ENCODE measurements around the gene RFX7. TPM values are rescaled to one million over a fixed set of nuclear protein-coding genes. Genes with fewer than 3 reads are reported as not detected.

Gene RFX7
- total and polyA plus RNA-seq, 2 of the 4 experiments (the other 2 are of a cell fraction) = 4.1 to 10.6 TPM

GRCh38 chr15:56222302-56222701, 21.4 kb downstream of the RFX7 start:
- H3K4ac ChIP-seq (ENCODE audit: low read depth, low read length) = no peak overlapping the region
- no peak overlapping the region for H3K27ac ChIP-seq (ENCODE audit: insufficient read depth, low read length)
- intact Hi-C loops (cut with micrococcal nuclease) (no loop called here), in situ Hi-C loops (cut with MboI; ENCODE audit: low sequenced_read_pairs) (no loop called here), dilution Hi-C loops (cut with HindIII; ENCODE audit: low sequenced_read_pairs, unreplicated experiment) (no loop called here)
- no TSS peak for BruUV-seq (replicated peaks)
- H4K20me1 ChIP-seq (ENCODE audit: insufficient read depth, low read length) = peaks cover 4% of the 10 kb centered on the region; the same call in 1 of the 2 replicates
- peaks cover 5% of the 10 kb centered on the region for H3K9me3 ChIP-seq (ENCODE audit: control insufficient read depth, insufficient read depth, low read length)
- H2AFZ ChIP-seq (replicated peaks; ENCODE audit: low read length, poor library complexity) = no peak overlapping the region
- no peak for TF ChIP-seq CTCF (conservative IDR thresholded peaks at IDR 0.05; ENCODE audit: low read depth, low read length)
- TF ChIP-seq RFX5 (IDR thresholded peaks at IDR 0.05; ENCODE audit: low read depth, low read length) = no peak
- no peak for TF ChIP-seq NFE2L2 (IDR thresholded peaks at IDR 0.05; ENCODE audit: low read depth, low read length)
- TF ChIP-seq FOS (IDR thresholded peaks at IDR 0.05; ENCODE audit: low read depth, low read length) = no peak
- no peak for TF ChIP-seq MXI1 (IDR thresholded peaks at IDR 0.05; ENCODE audit: borderline replicate concordance, low read depth, low read length)
- no peak for TF ChIP-seq RAD21 (IDR thresholded peaks at IDR 0.05; ENCODE audit: low read length)
- TF ChIP-seq CEBPB (IDR thresholded peaks at IDR 0.05; ENCODE audit: low read depth, low read length) = no peak
- TF ChIP-seq BHLHE40 (IDR thresholded peaks at IDR 0.05; ENCODE audit: low read depth, low read length) = no peak
- no peak for TF ChIP-seq RCOR1 (IDR thresholded peaks at IDR 0.05; ENCODE audit: insufficient replicate concordance, low read length)
- TF ChIP-seq USF2 (IDR thresholded peaks at IDR 0.05; ENCODE audit: low read depth, low read length) = no peak
- TF ChIP-seq CHD1 (IDR thresholded peaks at IDR 0.05; ENCODE audit: low read depth, low read length) = no peak
- no peak for TF ChIP-seq POLR2A (IDR thresholded peaks at IDR 0.05; ENCODE audit: low read depth, low read length)
- no peak for TF ChIP-seq MAFK (IDR thresholded peaks at IDR 0.05; ENCODE audit: low read depth, low read length)
- no peak overlapping the region for H2BK5ac ChIP-seq (ENCODE audit: low read depth, low read length, poor library complexity, severe bottlenecking)
- no peak overlapping the region for H2BK20ac ChIP-seq (ENCODE audit: low read depth, low read length)
- no peak overlapping the region for H2AK5ac ChIP-seq (ENCODE audit: low read depth, low read length)
- H3K4me2 ChIP-seq (ENCODE audit: low read depth, low read length) = no peak overlapping the region
- no peak overlapping the region for H3K9ac ChIP-seq (ENCODE audit: low read depth, low read length)
- H3K4me1 ChIP-seq (ENCODE audit: control insufficient read depth, insufficient read depth, low read length) = no peaks in the 10 kb centered on the region
- no peak overlapping the region for H3K18ac ChIP-seq (ENCODE audit: low read depth, low read length)
- CTCF ChIA-PET = interaction anchor here (0.5 kb wide), 1 partner anchor 1984 kb away, joined by 3 read pairs; no protein-coding TSS in a partner anchor
- H4K8ac ChIP-seq (ENCODE audit: low read depth in 2 of 2, low read length in 2 of 2) = no peak overlapping the region
- no peak overlapping the region for H2BK15ac ChIP-seq (ENCODE audit: low read depth, low read length)
- H3K23ac ChIP-seq (ENCODE audit: low read depth, low read length) = no peak overlapping the region
- H2AK9ac ChIP-seq (replicated peaks; ENCODE audit: low read depth, low read length, poor library complexity) = no peak overlapping the region
- no peak overlapping the region for H3K56ac ChIP-seq (ENCODE audit: extremely low read depth, insufficient read depth, low read length)
- H4K5ac ChIP-seq (ENCODE audit: low read depth, low read length) = no peak overlapping the region
- no peaks in the 10 kb centered on the region for H3K27me3 ChIP-seq (ENCODE audit: control insufficient read depth, insufficient read depth, low read length)
- H3K79me1 ChIP-seq (ENCODE audit: low read depth in 1 of 2, low read length in 2 of 2) = peaks cover 23 to 26% of the 10 kb centered on the region in 2 experiments
- H3K4me3 ChIP-seq (ENCODE audit: insufficient read depth, low read depth, low read length) = no peak overlapping the region
- H2BK120ac ChIP-seq (ENCODE audit: low read depth, low read length) = no peak overlapping the region
- POLR2A ChIA-PET (ENCODE audit: unreplicated experiment) = no interaction called here
- no CpG with 5 or more reads among the region's 3 CpGs for WGBS, 2 experiments (ENCODE audit: extremely low coverage in 2 of 2, insufficient read length in 1 of 2)
- ATAC-seq (ENCODE audit: low read depth) (no peak), DNase-seq (no peak)
- no peak overlapping the region for H3K14ac ChIP-seq (replicated peaks; ENCODE audit: low read depth, low read length)
- no peak overlapping the region for H4K91ac ChIP-seq (ENCODE audit: insufficient read depth, low read depth, low read length)
- no peaks in the 10 kb centered on the region for H3K36me3 ChIP-seq (ENCODE audit: control insufficient read depth, insufficient read depth, low read length)
- H3K9me1 ChIP-seq (ENCODE audit: insufficient read depth, low read length) = no peaks in the 10 kb centered on the region
